ENCODE measurements around the gene PPP4R2. TPM values are rescaled to one million over a fixed set of nuclear protein-coding genes. Genes with fewer than 3 reads are reported as not detected.

PPP4R2 gene
- total and polyA plus RNA-seq, 2 of the 4 experiments (the other 2 are of a cell fraction): 13.5 to 31.4 TPM

DNA sequence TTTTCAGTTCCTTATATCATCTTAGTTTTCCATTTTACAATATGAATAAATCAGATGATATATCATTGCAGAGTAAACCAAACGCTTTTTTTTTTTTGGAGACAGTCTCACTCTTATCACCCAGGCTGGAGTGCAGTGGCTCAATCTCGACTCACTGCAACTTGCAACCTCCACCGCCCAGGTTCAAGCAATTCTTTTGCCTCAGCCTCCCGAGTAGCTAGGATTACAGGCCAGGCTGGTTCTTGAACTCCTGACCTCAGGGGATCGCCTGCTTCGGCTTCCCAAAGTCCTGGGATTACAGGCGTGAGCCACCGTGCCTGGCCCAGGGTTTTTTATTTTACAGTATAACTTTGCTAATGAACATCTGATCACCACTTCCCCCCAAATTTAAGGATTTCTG, 59.0 kb downstream of the PPP4R2 start:
- Histone ChIP-seq H3K79me1 (ENCODE audit: low read depth in 1 of 2, low read length in 2 of 2) (peaks cover 11 to 43% of the 10 kb centered on the region in 2 experiments), H2BK120ac (ENCODE audit: low read depth, low read length) (no peak overlapping the region), H3K56ac (ENCODE audit: extremely low read depth, insufficient read depth, low read length) (no peak overlapping the region), H3K27me3 (ENCODE audit: control insufficient read depth, insufficient read depth, low read length) (no peaks in the 10 kb centered on the region), H2AK9ac (replicated peaks; ENCODE audit: low read depth, low read length, poor library complexity) (no peak overlapping the region), H4K91ac (ENCODE audit: insufficient read depth, low read depth, low read length) (no peak overlapping the region), H2AFZ (replicated peaks; ENCODE audit: low read length, poor library complexity) (no peak overlapping the region), H3K18ac (ENCODE audit: low read depth, low read length) (no peak overlapping the region), H3K27ac (ENCODE audit: insufficient read depth, low read length) (no peak overlapping the region), H3K14ac (replicated peaks; ENCODE audit: low read depth, low read length) (no peak overlapping the region), H2AK5ac (ENCODE audit: low read depth, low read length) (peak overlapping the region; percentile 18; the same call in 1 of the 2 replicates), H4K5ac (ENCODE audit: low read depth, low read length) (no peak overlapping the region), H3K36me3 (ENCODE audit: control insufficient read depth, insufficient read depth, low read length) (no peaks in the 10 kb centered on the region), H3K4me2 (ENCODE audit: low read depth, low read length) (no peak overlapping the region), H3K4ac (ENCODE audit: low read depth, low read length) (no peak overlapping the region), H4K8ac (ENCODE audit: low read depth in 2 of 2, low read length in 2 of 2) (no peak overlapping the region), H3K4me1 (ENCODE audit: control insufficient read depth, insufficient read depth, low read length) (no peaks in the 10 kb centered on the region; the same call in 1 of the 2 replicates), H3K9me3 (ENCODE audit: control insufficient read depth, insufficient read depth, low read length) (no peaks in the 10 kb centered on the region), H3K23ac (ENCODE audit: low read depth, low read length) (no peak overlapping the region), H3K9me1 (ENCODE audit: insufficient read depth, low read length) (no peaks in the 10 kb centered on the region), H4K20me1 (ENCODE audit: insufficient read depth, low read length) (peaks cover 44% of the 10 kb centered on the region), H2BK15ac (ENCODE audit: low read depth, low read length) (no peak overlapping the region), H3K4me3 (ENCODE audit: insufficient read depth, low read depth, low read length) (no peak overlapping the region), H2BK5ac (ENCODE audit: low read depth, low read length, poor library complexity, severe bottlenecking) (no peak overlapping the region), H2BK20ac (ENCODE audit: low read depth, low read length) (no peak overlapping the region), H3K9ac (ENCODE audit: low read depth, low read length) (no peak overlapping the region)
- no peak; the same call in 1 of the 2 replicates for ATAC-seq (ENCODE audit: low read depth)
- TF ChIP-seq MXI1 (IDR thresholded peaks at IDR 0.05; ENCODE audit: borderline replicate concordance, low read depth, low read length) (no peak), CHD1 (IDR thresholded peaks at IDR 0.05; ENCODE audit: low read depth, low read length) (no peak)
- intact Hi-C loops (cut with micrococcal nuclease) (loop anchor here (5.0 kb wide), 1 partner anchor 58 kb away; the partner anchor contains the start of gene PPP4R2), dilution Hi-C loops (cut with HindIII; ENCODE audit: low sequenced_read_pairs, unreplicated experiment) (no loop called here), in situ Hi-C loops (cut with MboI; ENCODE audit: low sequenced_read_pairs) (loop anchor here (5.0 kb wide), 1 partner anchor 113 kb away; no protein-coding TSS in a partner anchor)
- ChIA-PET CTCF (interaction anchor here (0.5 to 1.3 kb wide), 4 partner anchors 15 to 204 kb away, joined by 3 read pairs; no protein-coding TSS in a partner anchor), POLR2A (ENCODE audit: unreplicated experiment) (no interaction called here)
- DNase-seq: no peak
- WGBS, 2 experiments (ENCODE audit: extremely low coverage in 2 of 2, insufficient read length in 1 of 2): no CpG with 5 or more reads among the region's 8 CpGs
- no TSS peak for BruUV-seq (replicated peaks)
